Vagina (tissue), 2 donors: ENCODE data around the gene PRR30.

Source experiments
- POLR2A ChIP-seq, 2 donors: fragments of 450-650 bp; IDR thresholded peaks; one replicate each; pipeline ENCODE4 v1.6.1; 2017; ENCODE audit warnings: antibody characterized with exemption in 2 of 2, mild to moderate bottlenecking in 2 of 2, moderate library complexity in 2 of 2
- POLR2AphosphoS5 ChIP-seq, 2 donors: sonication (generic); formaldehyde crosslinking; IDR thresholded peaks; one replicate each; pipeline ENCODE4 v1.9.0; 2017; ENCODE audit warnings: antibody characterized with exemption in 2 of 2, mild to moderate bottlenecking in 2 of 2, low read depth in 1 of 2; ENCODE audit not compliant: insufficient read depth in 1 of 2
- TF ChIP-seq, protein P1 (sequence below), 3 experiments: fragments of 450-650 bp in 2 of 3; fragments of 200-600 bp in 1 of 3; sonication (generic) in 1 of 3; IDR thresholded peaks; one replicate each; pipeline ENCODE4 v1.5.1; 2017 to 2019; ENCODE audit warnings: antibody characterized with exemption in 3 of 3, mild to moderate bottlenecking in 2 of 3, moderate library complexity in 2 of 3

GRCh38 chr2:27122791-27123190 lies 16.4 kb downstream of the PRR30 start:
- TF ChIP-seq, protein P1, sequence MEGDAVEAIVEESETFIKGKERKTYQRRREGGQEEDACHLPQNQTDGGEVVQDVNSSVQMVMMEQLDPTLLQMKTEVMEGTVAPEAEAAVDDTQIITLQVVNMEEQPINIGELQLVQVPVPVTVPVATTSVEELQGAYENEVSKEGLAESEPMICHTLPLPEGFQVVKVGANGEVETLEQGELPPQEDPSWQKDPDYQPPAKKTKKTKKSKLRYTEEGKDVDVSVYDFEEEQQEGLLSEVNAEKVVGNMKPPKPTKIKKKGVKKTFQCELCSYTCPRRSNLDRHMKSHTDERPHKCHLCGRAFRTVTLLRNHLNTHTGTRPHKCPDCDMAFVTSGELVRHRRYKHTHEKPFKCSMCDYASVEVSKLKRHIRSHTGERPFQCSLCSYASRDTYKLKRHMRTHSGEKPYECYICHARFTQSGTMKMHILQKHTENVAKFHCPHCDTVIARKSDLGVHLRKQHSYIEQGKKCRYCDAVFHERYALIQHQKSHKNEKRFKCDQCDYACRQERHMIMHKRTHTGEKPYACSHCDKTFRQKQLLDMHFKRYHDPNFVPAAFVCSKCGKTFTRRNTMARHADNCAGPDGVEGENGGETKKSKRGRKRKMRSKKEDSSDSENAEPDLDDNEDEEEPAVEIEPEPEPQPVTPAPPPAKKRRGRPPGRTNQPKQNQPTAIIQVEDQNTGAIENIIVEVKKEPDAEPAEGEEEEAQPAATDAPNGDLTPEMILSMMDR (IDR thresholded peaks at IDR 0.05): no peak
- TF ChIP-seq POLR2A (IDR thresholded peaks at IDR 0.05): no peak
- TF ChIP-seq POLR2AphosphoS5 (IDR thresholded peaks at IDR 0.05; ENCODE audit: insufficient read depth in 1 of 2, low read depth in 1 of 2): no peak
